ENCODE measurements around the gene MYO5C. TPM values are rescaled to one million over a fixed set of nuclear protein-coding genes. Genes with fewer than 3 reads are reported as not detected.
A peak's percentile ranks its signal among the peaks of the same experiment; 100 is the strongest.

Gene MYO5C
- total and polyA plus RNA-seq, 2 of the 13 experiments (the other 11 are each of a cell fraction or from before 2014, with no cell fraction given) = 15.7 to 23.7 TPM

GRCh38 chr15:52280326-52281084 lies 15.1 kb downstream of the MYO5C start (continued):
- TF ChIP-seq, protein P1, sequence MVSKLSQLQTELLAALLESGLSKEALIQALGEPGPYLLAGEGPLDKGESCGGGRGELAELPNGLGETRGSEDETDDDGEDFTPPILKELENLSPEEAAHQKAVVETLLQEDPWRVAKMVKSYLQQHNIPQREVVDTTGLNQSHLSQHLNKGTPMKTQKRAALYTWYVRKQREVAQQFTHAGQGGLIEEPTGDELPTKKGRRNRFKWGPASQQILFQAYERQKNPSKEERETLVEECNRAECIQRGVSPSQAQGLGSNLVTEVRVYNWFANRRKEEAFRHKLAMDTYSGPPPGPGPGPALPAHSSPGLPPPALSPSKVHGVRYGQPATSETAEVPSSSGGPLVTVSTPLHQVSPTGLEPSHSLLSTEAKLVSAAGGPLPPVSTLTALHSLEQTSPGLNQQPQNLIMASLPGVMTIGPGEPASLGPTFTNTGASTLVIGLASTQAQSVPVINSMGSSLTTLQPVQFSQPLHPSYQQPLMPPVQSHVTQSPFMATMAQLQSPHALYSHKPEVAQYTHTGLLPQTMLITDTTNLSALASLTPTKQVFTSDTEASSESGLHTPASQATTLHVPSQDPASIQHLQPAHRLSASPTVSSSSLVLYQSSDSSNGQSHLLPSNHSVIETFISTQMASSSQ (IDR thresholded peaks at IDR 0.05; ENCODE audit: low read depth) = no peak
- TF ChIP-seq, protein P1 (CRISPR knock-in tag; IDR thresholded peaks at IDR 0.05; ENCODE audit: borderline replicate concordance) = peak; percentile 8; the same call in 1 of the 2 replicates

- Histone ChIP-seq H3K79me2 (ENCODE audit: insufficient read depth, low read length) (no peaks in the 10 kb centered on the region), H3K4me2 (ENCODE audit: low read depth, low read length) (no peak overlapping the region), H3K36me3 (replicated peaks in 1 of 2; ENCODE audit: control insufficient read depth in 1 of 2, insufficient read depth in 2 of 2, low read length in 2 of 2) (peaks cover 19 to 63% of the 10 kb centered on the region in 2 experiments), H3K9me3 (ENCODE audit: low read length) (no peaks in the 10 kb centered on the region), H3K4me3 (replicated peaks in 1 of 3; ENCODE audit: insufficient read depth in 1 of 3, low read depth in 2 of 3, low read length in 3 of 3) (no peak overlapping the region), H3K27me3 (ENCODE audit: control insufficient read depth in 1 of 2, insufficient read depth in 2 of 2, low read length in 2 of 2) (no peaks in the 10 kb centered on the region), H4K20me1 (ENCODE audit: insufficient read depth, low read length) (no peaks in the 10 kb centered on the region), H3K9ac (ENCODE audit: insufficient read depth, low read depth, low read length) (no peak overlapping the region), H3K27ac (ENCODE audit: extremely low read length, insufficient read depth, low read length) (no peak overlapping the region), H2AFZ (ENCODE audit: low read length) (no peak overlapping the region), H3K4me1 (ENCODE audit: insufficient read depth, low read length) (peaks cover 40% of the 10 kb centered on the region)
- FAIRE-seq (no peak), ATAC-seq (no peak), DNase-seq (ENCODE audit: low spot score) (no peak)
- in situ Hi-C loops (cut with HindIII; ENCODE audit: extremely low pct_ligation_motif_present, low pct_unique_long_range_greater_than_20kb) = no loop called here
- intact Hi-C loops (cut with micrococcal nuclease; ENCODE audit: unreplicated experiment) = no loop called here
- POLR2A ChIA-PET = interaction anchor here (0.5 kb wide), 1 partner anchor 1908 kb away, joined by 4 read pairs; no protein-coding TSS in a partner anchor
- TSS peak; percentile 22 for BruUV-seq (replicated peaks)
- 94% methylated on average over 13 of the region's 13 CpGs for WGBS (ENCODE audit: low lambda C conversion rate)
- CTCF ChIA-PET (ENCODE audit: low intra/inter-chr PET ratio, low total read pairs) = no interaction called here
- no peak for TF ChIP-seq ZNF263 (CRISPR knock-in tag; IDR thresholded peaks at IDR 0.05)
- no peak for TF ChIP-seq MATR3 (CRISPR knock-in tag; IDR thresholded peaks at IDR 0.05)
- no peak for TF ChIP-seq IRX3 (CRISPR knock-in tag; IDR thresholded peaks at IDR 0.05; ENCODE audit: borderline replicate concordance, low read depth)
- TF ChIP-seq, protein P2, sequence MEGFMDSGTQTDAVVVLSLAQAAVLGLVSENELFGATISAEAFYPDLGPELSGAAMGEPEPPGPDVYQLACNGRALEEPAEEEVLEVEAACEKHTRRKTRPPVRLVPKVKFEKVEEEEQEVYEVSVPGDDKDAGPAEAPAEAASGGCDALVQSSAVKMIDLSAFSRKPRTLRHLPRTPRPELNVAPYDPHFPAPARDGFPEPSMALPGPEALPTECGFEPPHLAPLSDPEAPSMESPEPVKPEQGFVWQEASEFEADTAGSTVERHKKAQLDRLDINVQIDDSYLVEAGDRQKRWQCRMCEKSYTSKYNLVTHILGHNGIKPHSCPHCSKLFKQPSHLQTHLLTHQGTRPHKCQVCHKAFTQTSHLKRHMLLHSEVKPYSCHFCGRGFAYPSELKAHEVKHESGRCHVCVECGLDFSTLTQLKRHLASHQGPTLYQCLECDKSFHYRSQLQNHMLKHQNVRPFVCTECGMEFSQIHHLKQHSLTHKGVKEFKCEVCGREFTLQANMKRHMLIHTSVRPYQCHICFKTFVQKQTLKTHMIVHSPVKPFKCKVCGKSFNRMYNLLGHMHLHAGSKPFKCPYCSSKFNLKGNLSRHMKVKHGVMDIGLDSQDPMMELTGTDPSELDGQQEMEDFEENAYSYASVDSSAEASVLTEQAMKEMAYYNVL (CRISPR knock-in tag; IDR thresholded peaks at IDR 0.05; ENCODE audit: borderline replicate concordance) = no peak
- TF ChIP-seq BRCA1 (CRISPR knock-in tag; IDR thresholded peaks at IDR 0.05) = no peak
- TF ChIP-seq ZNF562 (CRISPR knock-in tag; IDR thresholded peaks at IDR 0.05; ENCODE audit: borderline replicate concordance) = no peak
- TF ChIP-seq ZNF124 (CRISPR knock-in tag; IDR thresholded peaks at IDR 0.05) = no peak
- TF ChIP-seq CC2D1A (CRISPR knock-in tag; IDR thresholded peaks at IDR 0.05) = no peak
- TF ChIP-seq ATF2 (CRISPR knock-in tag; IDR thresholded peaks at IDR 0.05) = no peak
Observed at GRCh38 chr15:52278636-52279367, 16.8 kb downstream of the MYO5C start.
